NCI-H187 treated with DMSO at 0.1 percent for 48 hours (cell line): ENCODE measurements around the gene RAB36.

Source experiments
- DNase-seq: peaks from one replicate; lab custom pipeline; 2025; lab: John Stamatoyannopoulos, UW

Gene RAB36

GRCh38 chr22:23206915-23207314 is 61.6 kb downstream of the RAB36 start:
- DNase-seq = no peak

GRCh38 chr22:23207729-23208393 is 62.6 kb downstream of the RAB36 start:
- no peak for DNase-seq

GRCh38 chr22:23210428-23211170 is 65.3 kb downstream of the RAB36 start:
- DNase-seq = no peak

GRCh38 chr22:23211622-23212021 is 66.3 kb downstream of the RAB36 start:
- no peak for DNase-seq

GRCh38 chr22:23212061-23213021 is 67.1 kb downstream of the RAB36 start:
- peak; percentile 65 for DNase-seq

GRCh38 chr22:23213022-23213555 is 67.8 kb downstream of the RAB36 start:
- no peak for DNase-seq

- DNase-seq = no peak
Measured at GRCh38 chr22:23213581-23214334, 68.5 kb downstream of the RAB36 start.
